Spleen (tissue), 7 donors: Measurements from ENCODE around the gene KANTR.

Experiments
- CTCF ChIP-seq, 11 experiments: fragments of 200-600 bp in 7 of 11; fragments of 450-650 bp in 4 of 11; sonication (generic) in 4 of 11; IDR thresholded peaks in 8 of 11; conservative IDR thresholded peaks in 3 of 11; 1 replicate in 7 of 11; 2 replicates in 4 of 11; pipeline versions ENCODE4 v1.4.0 to v1.8.0; 2016 to 2021; ENCODE audit warnings: antibody characterized with exemption in 11 of 11, inconsistent platforms in 4 of 11, mild to moderate bottlenecking in 1 of 11
- POLR2A ChIP-seq, 3 donors: fragments of 450-650 bp; IDR thresholded peaks; one replicate each; pipeline ENCODE4 v1.5.1; 2017; ENCODE audit warnings: antibody characterized with exemption in 3 of 3, mild to moderate bottlenecking in 1 of 3
- POLR2AphosphoS5 ChIP-seq, 3 donors: sonication (generic); formaldehyde crosslinking; IDR thresholded peaks; one replicate each; pipeline ENCODE4 v1.5.1; 2017; ENCODE audit warnings: antibody characterized with exemption in 3 of 3
- donor health status: DM: no; HTN: no; CAD: no; lungs with moderate emphysema.
- donor health status: DM: no; HTN: no; CAD: no.
- donor health status: DM: no; HTN: no; CAD: no.

GRCh38 chrX:53049127-53049517 lies 44.8 kb upstream of the KANTR start:
- TF ChIP-seq CTCF (IDR thresholded peaks at IDR 0.05 in 8 of 11, conservative IDR thresholded peaks at IDR 0.05 in 3 of 11) (no peak), POLR2AphosphoS5 (IDR thresholded peaks at IDR 0.05) (no peak), POLR2A (IDR thresholded peaks at IDR 0.05) (no peak)
